IMR-90 (cell line): Measurements from ENCODE around the gene KCTD19. TPM values are rescaled to one million over a fixed set of nuclear protein-coding genes. Genes with fewer than 3 reads are reported as not detected.

Experiments used
- ATAC-seq: fragments of 200-7000 bp; cut with Tn5 transposase; 2 replicates; pipeline ENCODE4 v1.9.1; 2020; ENCODE audit warnings: low read depth, mild to moderate bottlenecking, moderate library complexity
- BruUV-seq: library from RNA; stranded (reverse); fragments of 400-500 nt; replicated peaks from 2 replicates; lab custom pipeline; 2021; lab: Mats Ljungman, UMichigan
- CTCF ChIA-PET: fragments of 300-600 bp; formaldehyde crosslinking; extraction: SDS; loops from one replicate; lab custom pipeline; 2021; ENCODE audit warnings: antibody characterized with exemption; lab: Yijun Ruan, JAX
- POLR2A ChIA-PET: fragments of 300-600 bp; sonication (Branson Sonifier 250); formaldehyde crosslinking; loops from one replicate; lab custom pipeline; 2022; ENCODE audit warnings: antibody characterized with exemption; ENCODE audit not compliant: unreplicated experiment; lab: Charles Lee
- DNase-seq: peaks from one replicate; pipeline ENCODE4 v3.0.0; 2013
- H2AFZ ChIP-seq: replicated peaks from 2 replicates; pipeline ENCODE3; 2013; ENCODE audit warnings: low read length, mild to moderate bottlenecking; ENCODE audit not compliant: poor library complexity
- H2AK5ac ChIP-seq: 2 replicates; pipeline ENCODE4 v1.6.1; 2013; ENCODE audit warnings: low read depth, low read length, inconsistent platforms
- H2AK9ac ChIP-seq: replicated peaks from 2 replicates; pipeline ENCODE3; 2013; ENCODE audit warnings: mild to moderate bottlenecking, low read depth, low read length, moderate library complexity; ENCODE audit not compliant: poor library complexity
- H2BK120ac ChIP-seq: 2 replicates; pipeline ENCODE4 v1.6.1; 2013; ENCODE audit warnings: low read depth, low read length, inconsistent platforms
- H2BK15ac ChIP-seq: 3 replicates; pipeline ENCODE4 v1.6.1; 2013; ENCODE audit warnings: low read depth, low read length, inconsistent platforms
- H2BK20ac ChIP-seq: 2 replicates; pipeline ENCODE4 v1.6.1; 2013; ENCODE audit warnings: low read depth, mild to moderate bottlenecking, inconsistent platforms, low read length, moderate library complexity
- H2BK5ac ChIP-seq: 2 replicates; pipeline ENCODE4 v1.6.1; 2013; ENCODE audit warnings: mild to moderate bottlenecking, low read depth, low read length, inconsistent platforms; ENCODE audit not compliant: poor library complexity, severe bottlenecking
- H3K14ac ChIP-seq: replicated peaks from 2 replicates; pipeline ENCODE4 v1.6.1; 2013; ENCODE audit warnings: low read depth, low read length, inconsistent platforms
- H3K18ac ChIP-seq: 2 replicates; pipeline ENCODE4 v1.6.1; 2013; ENCODE audit warnings: low read depth, low read length, control low read depth
- H3K23ac ChIP-seq: 2 replicates; pipeline ENCODE4 v1.6.1; 2013; ENCODE audit warnings: low read depth, low read length, inconsistent platforms
- H3K27ac ChIP-seq: 2 replicates; pipeline ENCODE4 v1.5.1; 2013; ENCODE audit warnings: mild to moderate bottlenecking, control low read depth, low read length; ENCODE audit not compliant: insufficient read depth
- H3K27me3 ChIP-seq: 2 replicates; pipeline ENCODE4 v1.6.1; 2013; ENCODE audit warnings: low read length; ENCODE audit not compliant: control insufficient read depth, insufficient read depth
- H3K36me3 ChIP-seq: 2 replicates; pipeline ENCODE4 v1.6.1; 2013; ENCODE audit warnings: low read length, mixed read lengths; ENCODE audit not compliant: control insufficient read depth, insufficient read depth
- H3K4ac ChIP-seq: 2 replicates; pipeline ENCODE4 v1.6.1; 2013; ENCODE audit warnings: low read depth, low read length, inconsistent platforms
- H3K4me1 ChIP-seq: 2 replicates; pipeline ENCODE4 v1.6.1; 2013; ENCODE audit warnings: low read length, mixed read lengths; ENCODE audit not compliant: control insufficient read depth, insufficient read depth
- H3K4me2 ChIP-seq: 2 replicates; pipeline ENCODE4 v1.6.1; 2013; ENCODE audit warnings: low read depth, mild to moderate bottlenecking, control low read depth, low read length, moderate library complexity
- H3K4me3 ChIP-seq: 2 replicates; pipeline ENCODE4 v1.5.1; 2013; ENCODE audit warnings: low read depth, mild to moderate bottlenecking, control low read depth, low read length, moderate library complexity; ENCODE audit not compliant: insufficient read depth
- H3K56ac ChIP-seq: 2 replicates; pipeline ENCODE4 v1.6.1; 2013; ENCODE audit warnings: low read length, inconsistent platforms; ENCODE audit not compliant: insufficient read depth; ENCODE audit errors: extremely low read depth
- H3K79me1 ChIP-seq, 2 experiments: 2 replicates each; pipeline ENCODE4 v1.6.1; 2013; ENCODE audit warnings: low read length in 2 of 2, inconsistent platforms in 1 of 2, low read depth in 1 of 2
- H3K9ac ChIP-seq: 2 replicates; pipeline ENCODE4 v1.6.1; 2013; ENCODE audit warnings: low read depth, low read length, control low read depth
- H3K9me1 ChIP-seq: 2 replicates; pipeline ENCODE4 v1.6.1; 2013; ENCODE audit warnings: low read length, inconsistent platforms; ENCODE audit not compliant: insufficient read depth
- H3K9me3 ChIP-seq: 2 replicates; pipeline ENCODE4 v1.6.1; 2013; ENCODE audit warnings: low read length; ENCODE audit not compliant: control insufficient read depth, insufficient read depth
- H4K20me1 ChIP-seq: 2 replicates; pipeline ENCODE4 v1.6.1; 2013; ENCODE audit warnings: low read length, inconsistent platforms; ENCODE audit not compliant: insufficient read depth
- H4K5ac ChIP-seq: 2 replicates; pipeline ENCODE4 v1.6.1; 2013; ENCODE audit warnings: mild to moderate bottlenecking, low read depth, low read length, control low read depth
- H4K8ac ChIP-seq, 2 experiments: 2 replicates each; pipeline ENCODE4 v1.6.1; 2013; ENCODE audit warnings: low read depth in 2 of 2, low read length in 2 of 2, control low read depth in 1 of 2, inconsistent platforms in 1 of 2
- H4K91ac ChIP-seq: 2 replicates; pipeline ENCODE4 v1.6.1; 2013; ENCODE audit warnings: low read depth, low read length, inconsistent platforms; ENCODE audit not compliant: insufficient read depth
- BHLHE40 ChIP-seq: fragments of 150-350 bp; IDR thresholded peaks from 2 replicates; pipeline ENCODE4 v1.6.1; 2016; ENCODE audit warnings: mild to moderate bottlenecking, low read depth, low read length
- CEBPB ChIP-seq: IDR thresholded peaks from 2 replicates; pipeline ENCODE4 v1.6.1; 2012; ENCODE audit warnings: low read depth, low read length, improper control_type of control experiment
- CHD1 ChIP-seq: IDR thresholded peaks from 2 replicates; pipeline ENCODE4 v1.6.1; 2012; ENCODE audit warnings: low read depth, low read length, improper control_type of control experiment
- ELK1 ChIP-seq: fragments of 150-350 bp; IDR thresholded peaks from 2 replicates; pipeline ENCODE4 v1.6.1; 2016; ENCODE audit warnings: low read depth, mild to moderate bottlenecking, low read length, moderate library complexity, borderline replicate concordance
- FOS ChIP-seq: fragments of 150-350 bp; IDR thresholded peaks from 2 replicates; pipeline ENCODE4 v1.6.1; 2016; ENCODE audit warnings: low read depth, low read length
- MAFK ChIP-seq: IDR thresholded peaks from 2 replicates; pipeline ENCODE4 v1.6.1; 2012; ENCODE audit warnings: low read depth, low read length, improper control_type of control experiment
- MAZ ChIP-seq: IDR thresholded peaks from 2 replicates; pipeline ENCODE4 v1.6.1; 2012; ENCODE audit warnings: low read depth, mild to moderate bottlenecking, low read length, improper control_type of control experiment, moderate library complexity, borderline replicate concordance
- MXI1 ChIP-seq: IDR thresholded peaks from 2 replicates; pipeline ENCODE4 v1.6.1; 2012; ENCODE audit warnings: low read depth, mild to moderate bottlenecking, low read length, moderate library complexity, borderline replicate concordance
- NFE2L2 ChIP-seq: fragments of 150-350 bp; IDR thresholded peaks from 2 replicates; pipeline ENCODE4 v1.6.1; 2016; ENCODE audit warnings: low read depth, mild to moderate bottlenecking, low read length
- POLR2A ChIP-seq: IDR thresholded peaks from 2 replicates; pipeline ENCODE4 v1.6.1; 2012; ENCODE audit warnings: mild to moderate bottlenecking, low read depth, low read length
- RAD21 ChIP-seq: IDR thresholded peaks from 2 replicates; pipeline ENCODE4 v1.6.1; 2012; ENCODE audit warnings: low read length, improper control_type of control experiment
- RCOR1 ChIP-seq: IDR thresholded peaks from 2 replicates; pipeline ENCODE4 v1.6.1; 2012; ENCODE audit warnings: mild to moderate bottlenecking, low read length, improper control_type of control experiment; ENCODE audit not compliant: insufficient replicate concordance
- RFX5 ChIP-seq: IDR thresholded peaks from 2 replicates; pipeline ENCODE4 v1.8.0; 2012; ENCODE audit warnings: low read depth, mild to moderate bottlenecking, low read length, moderate library complexity
- SMC3 ChIP-seq: fragments of 150-350 bp; IDR thresholded peaks from 2 replicates; pipeline ENCODE4 v1.6.1; 2016; ENCODE audit warnings: low read depth, mild to moderate bottlenecking, antibody characterized with exemption, low read length, moderate library complexity
- USF2 ChIP-seq: fragments of 150-350 bp; IDR thresholded peaks from 2 replicates; pipeline ENCODE4 v1.6.1; 2017; ENCODE audit warnings: mild to moderate bottlenecking, antibody characterized with exemption, low read length, low read depth
- WGBS, 2 experiments: methylation state at CpG; one replicate each; pipeline versions ENCODE4 v1.1.5 to v1.1.7; 2013; ENCODE audit warnings: missing lambda C conversion rate in 2 of 2; ENCODE audit not compliant: insufficient read length in 1 of 2; ENCODE audit errors: extremely low coverage in 2 of 2; 5-methylcytosine and 5-hydroxymethylcytosine counted together
- dilution Hi-C: fragments of 300-500 bp; cut with HindIII; formaldehyde crosslinking; loops from one replicate; pipeline ENCODE4 v1.14.3; 2018; ENCODE audit warnings: low sequenced_read_pairs; ENCODE audit not compliant: unreplicated experiment
- in situ Hi-C: fragments of 300-500 bp; cut with MboI; formaldehyde crosslinking; loops from 3 replicates; pipeline ENCODE4 v1.14.3; 2019; ENCODE audit warnings: low sequenced_read_pairs, inconsistent platforms, mixed read lengths
- intact Hi-C: fragments of 100-400 bp; cut with micrococcal nuclease; formaldehyde crosslinking; loops from 2 replicates; pipeline ENCODE4 v1.10.0; 2022
- polyA plus RNA-seq, 3 experiments: library from polyadenylated mRNA; depleted of rRNA; stranded (reverse); fragments of >200 nt; gene quantifications; 2 replicates each; pipeline ENCODE4 v1.2.3, GENCODE V29; 2012; ENCODE audit warnings: low replicate concordance in 1 of 3
- total RNA-seq: library from RNA; depleted of rRNA; stranded (reverse); fragments of >200 nt; gene quantifications from 2 replicates; pipeline ENCODE4 v1.2.3, GENCODE V29; 2012
- TF ChIP-seq, protein P1 (sequence below): conservative IDR thresholded peaks from 2 replicates; pipeline ENCODE4 v1.5.1; 2012; ENCODE audit warnings: mild to moderate bottlenecking, low read depth, low read length, improper control_type of control experiment

Gene KCTD19
- total and polyA plus RNA-seq, 2 of the 4 experiments (the other 2 are of a cell fraction), result under 0.01 to 0.07 TPM

GRCh38 chr16:67270931-67271338, 55.6 kb downstream of the KCTD19 start:
- WGBS, 2 experiments, result 50% methylated on average over 2 of the region's 11 CpGs; no CpG with 5 or more reads in 1 of the 2 experiments
- H3K27ac ChIP-seq, result no peak overlapping the region
- no peak overlapping the region for H3K4me2 ChIP-seq
- no peak overlapping the region for H3K4me3 ChIP-seq
- peaks cover 4 to 11% of the 10 kb centered on the region in 2 experiments; a peak in 3 of 4 replicates for H3K79me1 ChIP-seq
- POLR2A ChIA-PET, result no interaction called here
- TF ChIP-seq ELK1 (no peak), RAD21 (no peak), BHLHE40 (no peak), MXI1 (no peak), NFE2L2 (no peak), SMC3 (no peak), RFX5 (no peak), MAZ (no peak), USF2 (no peak), FOS (no peak), MAFK (no peak), POLR2A (no peak), CEBPB (no peak), RCOR1 (no peak), CHD1 (no peak)
- TF ChIP-seq, protein P1, sequence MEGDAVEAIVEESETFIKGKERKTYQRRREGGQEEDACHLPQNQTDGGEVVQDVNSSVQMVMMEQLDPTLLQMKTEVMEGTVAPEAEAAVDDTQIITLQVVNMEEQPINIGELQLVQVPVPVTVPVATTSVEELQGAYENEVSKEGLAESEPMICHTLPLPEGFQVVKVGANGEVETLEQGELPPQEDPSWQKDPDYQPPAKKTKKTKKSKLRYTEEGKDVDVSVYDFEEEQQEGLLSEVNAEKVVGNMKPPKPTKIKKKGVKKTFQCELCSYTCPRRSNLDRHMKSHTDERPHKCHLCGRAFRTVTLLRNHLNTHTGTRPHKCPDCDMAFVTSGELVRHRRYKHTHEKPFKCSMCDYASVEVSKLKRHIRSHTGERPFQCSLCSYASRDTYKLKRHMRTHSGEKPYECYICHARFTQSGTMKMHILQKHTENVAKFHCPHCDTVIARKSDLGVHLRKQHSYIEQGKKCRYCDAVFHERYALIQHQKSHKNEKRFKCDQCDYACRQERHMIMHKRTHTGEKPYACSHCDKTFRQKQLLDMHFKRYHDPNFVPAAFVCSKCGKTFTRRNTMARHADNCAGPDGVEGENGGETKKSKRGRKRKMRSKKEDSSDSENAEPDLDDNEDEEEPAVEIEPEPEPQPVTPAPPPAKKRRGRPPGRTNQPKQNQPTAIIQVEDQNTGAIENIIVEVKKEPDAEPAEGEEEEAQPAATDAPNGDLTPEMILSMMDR, result no peak
- H3K18ac ChIP-seq, result no peak overlapping the region
- intact Hi-C loops, result no loop called here
- peak overlapping the region; percentile 51 for H2AK5ac ChIP-seq
- H4K5ac ChIP-seq, result no peak overlapping the region
- H4K91ac ChIP-seq, result 0 out of 2 replicates have a peak overlapping the region, but pooled peaks have one; percentile 6
- no peak overlapping the region for H2BK15ac ChIP-seq
- H4K8ac ChIP-seq, result no peak overlapping the region
- H2AFZ ChIP-seq, result peak overlapping the region; percentile 36
- no peak overlapping the region for H3K23ac ChIP-seq
- dilution Hi-C loops, result no loop called here
- H3K4me1 ChIP-seq, result peaks cover 7% of the 10 kb centered on the region
- no TSS peak for BruUV-seq
- H3K56ac ChIP-seq, result no peak overlapping the region
- no peaks in the 10 kb centered on the region for H4K20me1 ChIP-seq
- H3K14ac ChIP-seq, result no peak overlapping the region
- no peaks in the 10 kb centered on the region for H3K9me3 ChIP-seq
- H3K36me3 ChIP-seq, result peaks cover 6% of the 10 kb centered on the region
- ATAC-seq, result no peak
- H3K9me1 ChIP-seq, result peaks cover 10% of the 10 kb centered on the region
- in situ Hi-C loops, result no loop called here
- no peak overlapping the region for H2BK5ac ChIP-seq
- H2BK120ac ChIP-seq, result 0 out of 2 replicates have a peak overlapping the region, but pooled peaks have one; percentile 29
- DNase-seq, result no peak
- no peak overlapping the region for H3K9ac ChIP-seq
- H2AK9ac ChIP-seq, result no peak overlapping the region
- CTCF ChIA-PET, result no interaction called here
- H3K4ac ChIP-seq, result no peak overlapping the region; the same call in 1 of the 2 replicates
- no peaks in the 10 kb centered on the region for H3K27me3 ChIP-seq
- no peak overlapping the region for H2BK20ac ChIP-seq
